ENCODE measurements around the gene HGD. TPM values are rescaled to one million over a fixed set of nuclear protein-coding genes. Genes with fewer than 3 reads are reported as not detected.

Gene HGD
- total and polyA plus RNA-seq, 2 donors (not counting 1 experiment from before 2014, with no cell fraction given), result 0.75 to 0.91 TPM

- ChIA-PET CTCF (no interaction called here), POLR2A (no interaction called here)
- Histone ChIP-seq H3K4me2 (replicated peaks; ENCODE audit: low read depth, low read length, poor library complexity, severe bottlenecking) (no peak overlapping the region), H2AFZ (ENCODE audit: insufficient read depth, low read depth, low read length, poor library complexity, severe bottlenecking) (no peak overlapping the region), H3K4me3 (ENCODE audit: control extremely low read depth in 1 of 5, extremely low read depth in 1 of 5, insufficient read depth in 1 of 5, low read depth in 2 of 5, low read length in 4 of 5) (no peak overlapping the region), H3K27me3 (replicated peaks in 1 of 4; ENCODE audit: control extremely low read depth in 1 of 4, control insufficient read depth in 3 of 4, insufficient read depth in 4 of 4, low read length in 3 of 4) (no peaks in the 10 kb centered on the region), H4K20me1 (ENCODE audit: control insufficient read depth, insufficient read depth, low read length, poor library complexity, severe bottlenecking) (no peaks in the 10 kb centered on the region), H3K36me3 (replicated peaks in 1 of 2; ENCODE audit: control extremely low read depth in 1 of 2, control insufficient read depth in 1 of 2, extremely low read depth in 1 of 2, insufficient read depth in 2 of 2, low read length in 1 of 2) (no peaks in the 10 kb centered on the region), H3K79me2 (ENCODE audit: control insufficient read depth, insufficient read depth, low read length) (no peaks in the 10 kb centered on the region), H3K4me1 (ENCODE audit: control insufficient read depth in 2 of 2, insufficient read depth in 2 of 2, low read length in 2 of 2) (no peaks in the 10 kb centered on the region), H3K27ac (ENCODE audit: low read length in 2 of 2) (no peak overlapping the region), H3K9ac (ENCODE audit: low read length) (no peak overlapping the region), H3K9me3 (ENCODE audit: control extremely low read depth in 1 of 3, control insufficient read depth in 2 of 3, insufficient read depth in 1 of 3, low read length in 2 of 3) (no peaks in the 10 kb centered on the region)
- ATAC-seq (ENCODE audit: low read depth), result no peak
- no peaks in the 10 kb centered on the region for H3K9me3 Mint-ChIP-seq (ENCODE audit: insufficient read depth)
- DNase-seq, result no peak
- no peak overlapping the region for H3K4me3 Mint-ChIP-seq
- WGBS (ENCODE audit: insufficient coverage), result 100% methylated on average over 2 of the region's 3 CpGs
- H3K4me1 Mint-ChIP-seq, result no peaks in the 10 kb centered on the region
- peaks cover 2% of the 10 kb centered on the region for H3K27me3 Mint-ChIP-seq
- intact Hi-C loops (cut with micrococcal nuclease), result no loop called here
- H3K27ac Mint-ChIP-seq, result no peak overlapping the region
- TF ChIP-seq, protein P1, sequence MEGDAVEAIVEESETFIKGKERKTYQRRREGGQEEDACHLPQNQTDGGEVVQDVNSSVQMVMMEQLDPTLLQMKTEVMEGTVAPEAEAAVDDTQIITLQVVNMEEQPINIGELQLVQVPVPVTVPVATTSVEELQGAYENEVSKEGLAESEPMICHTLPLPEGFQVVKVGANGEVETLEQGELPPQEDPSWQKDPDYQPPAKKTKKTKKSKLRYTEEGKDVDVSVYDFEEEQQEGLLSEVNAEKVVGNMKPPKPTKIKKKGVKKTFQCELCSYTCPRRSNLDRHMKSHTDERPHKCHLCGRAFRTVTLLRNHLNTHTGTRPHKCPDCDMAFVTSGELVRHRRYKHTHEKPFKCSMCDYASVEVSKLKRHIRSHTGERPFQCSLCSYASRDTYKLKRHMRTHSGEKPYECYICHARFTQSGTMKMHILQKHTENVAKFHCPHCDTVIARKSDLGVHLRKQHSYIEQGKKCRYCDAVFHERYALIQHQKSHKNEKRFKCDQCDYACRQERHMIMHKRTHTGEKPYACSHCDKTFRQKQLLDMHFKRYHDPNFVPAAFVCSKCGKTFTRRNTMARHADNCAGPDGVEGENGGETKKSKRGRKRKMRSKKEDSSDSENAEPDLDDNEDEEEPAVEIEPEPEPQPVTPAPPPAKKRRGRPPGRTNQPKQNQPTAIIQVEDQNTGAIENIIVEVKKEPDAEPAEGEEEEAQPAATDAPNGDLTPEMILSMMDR (IDR thresholded peaks at IDR 0.05), result no peak
- TF ChIP-seq EZH2 (IDR thresholded peaks at IDR 0.05; ENCODE audit: borderline replicate concordance, insufficient read depth, low read depth, low read length, poor library complexity, severe bottlenecking), result no peak
Measured at GRCh38 chr3:120652281-120652680, 29.8 kb downstream of the HGD start.

DNA sequence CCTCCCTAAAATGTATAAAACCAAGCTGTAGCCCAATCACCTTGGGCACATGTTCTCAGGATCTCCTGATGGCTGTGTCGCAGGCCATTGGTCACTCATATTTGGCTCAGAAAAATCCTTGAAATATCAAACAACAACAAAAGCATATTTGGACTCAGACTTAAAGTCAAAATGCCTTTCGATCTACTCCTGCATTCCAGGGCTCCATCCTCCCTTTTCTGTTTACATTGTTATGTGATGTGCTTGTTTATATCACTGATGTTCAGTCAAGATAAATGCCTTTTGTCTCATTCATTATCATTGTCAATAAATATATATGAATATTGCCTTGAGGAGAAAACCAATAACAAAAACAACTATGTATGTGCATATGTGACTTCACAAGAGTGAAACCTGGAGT lies 31.7 kb downstream of the HGD start:
- Histone ChIP-seq H3K4me3 (ENCODE audit: control extremely low read depth in 1 of 5, extremely low read depth in 1 of 5, insufficient read depth in 1 of 5, low read depth in 2 of 5, low read length in 4 of 5) (no peak overlapping the region), H3K9me3 (ENCODE audit: control extremely low read depth in 1 of 3, control insufficient read depth in 2 of 3, insufficient read depth in 1 of 3, low read length in 2 of 3) (no peaks in the 10 kb centered on the region), H3K27ac (ENCODE audit: low read length in 2 of 2) (no peak overlapping the region), H3K4me1 (ENCODE audit: control insufficient read depth in 2 of 2, insufficient read depth in 2 of 2, low read length in 2 of 2) (no peaks in the 10 kb centered on the region), H2AFZ (ENCODE audit: insufficient read depth, low read depth, low read length, poor library complexity, severe bottlenecking) (no peak overlapping the region), H3K9ac (ENCODE audit: low read length) (no peak overlapping the region), H3K79me2 (ENCODE audit: control insufficient read depth, insufficient read depth, low read length) (no peaks in the 10 kb centered on the region), H3K27me3 (replicated peaks in 1 of 4; ENCODE audit: control extremely low read depth in 1 of 4, control insufficient read depth in 3 of 4, insufficient read depth in 4 of 4, low read length in 3 of 4) (no peaks in the 10 kb centered on the region), H4K20me1 (ENCODE audit: control insufficient read depth, insufficient read depth, low read length, poor library complexity, severe bottlenecking) (no peaks in the 10 kb centered on the region), H3K36me3 (replicated peaks in 1 of 2; ENCODE audit: control extremely low read depth in 1 of 2, control insufficient read depth in 1 of 2, extremely low read depth in 1 of 2, insufficient read depth in 2 of 2, low read length in 1 of 2) (no peaks in the 10 kb centered on the region), H3K4me2 (replicated peaks; ENCODE audit: low read depth, low read length, poor library complexity, severe bottlenecking) (no peak overlapping the region)
- intact Hi-C loops (cut with micrococcal nuclease), result no loop called here
- POLR2A ChIA-PET, result no interaction called here
- DNase-seq (no peak), ATAC-seq (ENCODE audit: low read depth) (no peak)
- TF ChIP-seq, protein P1 (IDR thresholded peaks at IDR 0.05), result no peak
- no peak for TF ChIP-seq EZH2 (IDR thresholded peaks at IDR 0.05; ENCODE audit: borderline replicate concordance, insufficient read depth, low read depth, low read length, poor library complexity, severe bottlenecking)
- CTCF ChIA-PET, result no interaction called here
- WGBS (ENCODE audit: insufficient coverage), result 89% methylated on average over 1 of the region's 2 CpGs
- no peak overlapping the region for H3K27ac Mint-ChIP-seq
- H3K4me1 Mint-ChIP-seq, result no peaks in the 10 kb centered on the region
- no peak overlapping the region for H3K4me3 Mint-ChIP-seq
- H3K27me3 Mint-ChIP-seq, result peaks cover 2% of the 10 kb centered on the region
- H3K9me3 Mint-ChIP-seq (ENCODE audit: insufficient read depth), result no peaks in the 10 kb centered on the region

All from B cell (primary cell).